ENCODE measurements around the gene DUSP10.

GRCh38 chr1:221699577-221699976, 42.3 kb downstream of the DUSP10 start:
- TF ChIP-seq CTCF (conservative IDR thresholded peaks at IDR 0.05; ENCODE audit: low read length) (no peak), EZH2phosphoT487 (IDR thresholded peaks at IDR 0.05; ENCODE audit: borderline replicate concordance, low read depth, low read length) (no peak)

Measured in OCI-LY7 (cell line).